Esophagus muscularis mucosa (tissue), 4 donors: Measurements from ENCODE around the gene RABEPK. TPM values are rescaled to one million over a fixed set of nuclear protein-coding genes. Genes with fewer than 3 reads are reported as not detected.
A peak's percentile ranks its signal among the peaks of the same experiment; 100 is the strongest.

Experiments
- DNase-seq: peaks from one replicate; pipeline ENCODE4 v3.0.0-alpha.2; 2017; ENCODE audit errors: extremely low spot score
- H3K27ac ChIP-seq, 4 donors: fragments of 200-600 bp; sonication (generic); replicated peaks in 1 of 4; 1 replicate in 3 of 4; 2 replicates in 1 of 4; pipeline ENCODE4 v1.5.1; 2016 to 2019; ENCODE audit warnings: mild to moderate bottlenecking in 1 of 4
- H3K27me3 ChIP-seq, 4 donors: fragments of 200-600 bp; sonication (generic); one replicate each; pipeline versions ENCODE4 v1.5.1 to v1.6.0; 2016 to 2019
- H3K36me3 ChIP-seq, 4 donors: fragments of 200-600 bp; sonication (generic); one replicate each; pipeline ENCODE4 v1.5.1; 2016 to 2019
- H3K4me1 ChIP-seq, 4 donors: fragments of 200-600 bp; sonication (generic); one replicate each; pipeline ENCODE4 v1.5.1; 2016 to 2019
- H3K4me3 ChIP-seq, 4 donors: fragments of 200-600 bp; sonication (generic); 1 replicate in 2 of 4; 2 replicates in 2 of 4; pipeline ENCODE4 v1.5.1; 2016 to 2019; ENCODE audit warnings: mild to moderate bottlenecking in 4 of 4, moderate library complexity in 1 of 4
- H3K9me3 ChIP-seq, 4 donors: fragments of 200-600 bp; sonication (generic); 1 replicate in 3 of 4; 2 replicates in 1 of 4; pipeline ENCODE4 v1.5.1; 2016 to 2019
- CTCF ChIP-seq, 3 experiments: fragments of 200-600 bp in 2 of 3; fragments of 450-650 bp in 1 of 3; sonication (generic) in 2 of 3; IDR thresholded peaks; one replicate each; pipeline ENCODE4 v1.5.1; 2017 to 2019; ENCODE audit warnings: antibody characterized with exemption in 3 of 3, mild to moderate bottlenecking in 2 of 3, moderate library complexity in 1 of 3
- EP300 ChIP-seq: sonication (generic); formaldehyde crosslinking; IDR thresholded peaks from one replicate; pipeline ENCODE4 v1.6.1; 2017; ENCODE audit warnings: antibody characterized with exemption
- POLR2A ChIP-seq: fragments of 450-650 bp; IDR thresholded peaks from one replicate; pipeline ENCODE4 v1.6.1; 2017; ENCODE audit warnings: antibody characterized with exemption, moderate library complexity, mild to moderate bottlenecking, low read depth
- POLR2AphosphoS5 ChIP-seq, 2 donors: sonication (generic); formaldehyde crosslinking; IDR thresholded peaks; one replicate each; pipeline ENCODE4 v1.6.1; 2017; ENCODE audit warnings: antibody characterized with exemption in 2 of 2
- WGBS: methylation state at CpG from one replicate; pipeline ENCODE4 v1.1.5; 2018; 5-methylcytosine and 5-hydroxymethylcytosine counted together
- intact Hi-C: fragments of 100-400 bp; cut with DNase I; formaldehyde crosslinking; loops from one replicate; pipeline ENCODE4 v1.15.1; 2023
- total RNA-seq, 4 donors: library from RNA; depleted of rRNA; stranded (reverse); fragments of >200 nt; gene quantifications; one replicate each; pipeline versions ENCODE4 v1.1.0 to v1.2.1, GENCODE V29; 2016

RABEPK gene
- 10 to 100 TPM; 11.2 to 21.6 (median 13.7) TPM for total RNA-seq

GRCh38 chr9:125200216-125201047 is at the start of gene RABEPK:
Gene RABEPK (plus strand): TSS chr9:125200542. CDS start chr9:125203014, 2,472 bp downstream.
- 2% methylated on average over 15 of the region's 51 CpGs for WGBS
- Histone ChIP-seq H3K27ac (peak within 1 kb of the TSS; percentile 90 to 96 (median 93)), H3K36me3 (peaks cover 0 to 29% (median 18%) of the 10 kb centered on the region in 4 donors), H3K27me3 (no peaks in the 10 kb centered on the region), H3K9me3 (no peaks in the 10 kb centered on the region), H3K4me1 (peaks cover 13 to 31% (median 16%) of the 10 kb centered on the region in 4 donors), H3K4me3 (peak within 1 kb of the TSS; percentile 68 to 84 (median 78))
- intact Hi-C loops, result loop anchor here (2.0 to 5.0 kb wide), 2 partner anchors 40 to 258 kb away; partner anchors contain the start of genes GOLGA1 and HSPA5
- TF ChIP-seq POLR2AphosphoS5 (IDR thresholded peaks at IDR 0.05), result peak; percentile 95 to 96
- no peak for TF ChIP-seq EP300
- TF ChIP-seq POLR2A, result peak; percentile 72
- DNase-seq, result peak; percentile 96

- WGBS, result 96% methylated on average over 2 of the region's 2 CpGs
- Histone ChIP-seq H3K27ac (no peak overlapping the region), H3K9me3 (no peaks in the 10 kb centered on the region), H3K27me3 (no peaks in the 10 kb centered on the region), H3K4me1 (peaks cover 0 to 27% (median 18%) of the 10 kb centered on the region in 4 donors), H3K36me3 (peaks cover 35 to 66% (median 50%) of the 10 kb centered on the region in 4 donors), H3K4me3 (no peak overlapping the region)
- no peak for TF ChIP-seq CTCF (IDR thresholded peaks at IDR 0.05)
- no peak for TF ChIP-seq POLR2AphosphoS5 (IDR thresholded peaks at IDR 0.05)
- no peak for TF ChIP-seq EP300
- no peak for TF ChIP-seq POLR2A
- no peak for DNase-seq
- intact Hi-C loops, result no loop called here
Observed at GRCh38 chr9:125151730-125152129, 48.6 kb upstream of the RABEPK start.

GRCh38 chr9:125153712-125154367 is 46.5 kb upstream of the RABEPK start:
- Histone ChIP-seq H3K27me3 (no peaks in the 10 kb centered on the region), H3K9me3 (no peaks in the 10 kb centered on the region), H3K27ac (peak overlapping the region in 1 of 4 donors; percentile 0), H3K36me3 (peaks cover 35 to 79% (median 56%) of the 10 kb centered on the region in 4 donors), H3K4me1 (peaks cover 0 to 24% (median 14%) of the 10 kb centered on the region in 4 donors), H3K4me3 (no peak overlapping the region)
- intact Hi-C loops, result no loop called here
- WGBS, result 64% methylated on average over 4 of the region's 4 CpGs
- no peak for DNase-seq
- TF ChIP-seq POLR2AphosphoS5 (IDR thresholded peaks at IDR 0.05) (no peak), EP300 (no peak), POLR2A (no peak), CTCF (IDR thresholded peaks at IDR 0.05) (no peak)

- WGBS, result 93% methylated on average over 2 of the region's 2 CpGs
- Histone ChIP-seq H3K36me3 (peaks cover 21 to 53% (median 34%) of the 10 kb centered on the region in 4 donors), H3K27ac (no peak overlapping the region), H3K4me3 (no peak overlapping the region), H3K27me3 (no peaks in the 10 kb centered on the region), H3K9me3 (no peaks in the 10 kb centered on the region), H3K4me1 (peaks cover 5 to 46% (median 37%) of the 10 kb centered on the region in 4 donors)
- DNase-seq, result no peak
- intact Hi-C loops, result no loop called here
- TF ChIP-seq EP300 (no peak), POLR2AphosphoS5 (IDR thresholded peaks at IDR 0.05) (no peak), CTCF (IDR thresholded peaks at IDR 0.05) (no peak), POLR2A (no peak)
Observed at GRCh38 chr9:125156551-125156950, 43.8 kb upstream of the RABEPK start.

GRCh38 chr9:125160750-125161149 is 39.6 kb upstream of the RABEPK start:
- H3K27ac ChIP-seq, result peak overlapping the region; percentile 52 to 69 (median 62)
- no peak for DNase-seq
- no peaks in the 10 kb centered on the region for H3K27me3 ChIP-seq
- intact Hi-C loops, result no loop called here
- H3K4me3 ChIP-seq, result no peak overlapping the region
- TF ChIP-seq POLR2AphosphoS5 (IDR thresholded peaks at IDR 0.05) (no peak), CTCF (IDR thresholded peaks at IDR 0.05) (no peak), EP300 (no peak), POLR2A (no peak)
- H3K9me3 ChIP-seq, result no peaks in the 10 kb centered on the region
- H3K4me1 ChIP-seq, result peaks cover 5 to 43% (median 40%) of the 10 kb centered on the region in 4 donors
- H3K36me3 ChIP-seq, result peaks cover 0 to 22% (median 12%) of the 10 kb centered on the region in 4 donors
